Skin of body (tissue), 2 donors: ENCODE measurements around the gene FSIP1. TPM values are rescaled to one million over a fixed set of nuclear protein-coding genes. Genes with fewer than 3 reads are reported as not detected.

Experiments used
- DNase-seq: peaks from one replicate; lab custom pipeline; 2025; lab: John Stamatoyannopoulos, UW
- total RNA-seq: library from RNA; depleted of rRNA; stranded (reverse); fragments of >200 nt; gene quantifications from one replicate; pipeline ENCODE4 v1.2.3, GENCODE V29; 2014

Gene FSIP1
- total RNA-seq, 1 donor from 2014 or later: 0.89 TPM

DNA sequence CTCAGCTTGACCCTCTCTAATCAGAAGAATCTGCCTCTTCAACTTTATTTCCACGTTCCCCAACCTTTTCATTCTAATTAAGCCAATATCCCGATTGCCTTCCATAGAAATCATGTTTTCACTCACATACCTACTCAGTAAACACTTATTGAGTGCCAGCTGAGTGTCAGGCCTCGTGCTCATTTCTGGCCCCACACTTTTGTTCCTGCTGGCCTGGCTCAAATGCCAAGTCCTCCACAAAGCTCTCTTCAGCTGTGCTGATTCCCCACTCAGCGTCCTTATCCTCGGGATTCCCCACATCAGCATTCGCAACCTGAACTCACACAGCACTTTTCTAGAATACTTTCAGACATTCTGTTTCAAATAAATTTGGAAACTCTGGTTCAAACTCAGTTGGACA, 132.9 kb downstream of the FSIP1 start:
- DNase-seq: no peak

DNA sequence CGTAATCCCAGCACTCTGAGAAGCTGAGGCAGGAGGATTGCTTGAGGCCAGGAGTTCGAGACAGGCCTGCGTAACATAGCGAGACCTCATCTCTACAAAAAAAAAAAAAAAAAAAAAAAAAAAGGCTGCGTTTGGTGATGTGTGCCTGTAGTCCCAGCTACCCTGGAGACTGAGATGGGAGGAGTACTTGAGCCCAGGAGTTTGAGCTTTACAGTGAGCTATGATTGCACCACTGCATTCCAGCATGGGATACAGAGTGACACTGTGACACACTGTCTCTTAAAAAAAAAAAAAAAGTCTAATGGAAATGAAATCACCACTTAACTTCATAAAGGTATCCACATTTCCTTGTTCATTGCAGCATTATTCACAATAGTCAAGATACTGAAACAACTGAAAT, 136.2 kb downstream of the FSIP1 start:
- no peak for DNase-seq

DNA sequence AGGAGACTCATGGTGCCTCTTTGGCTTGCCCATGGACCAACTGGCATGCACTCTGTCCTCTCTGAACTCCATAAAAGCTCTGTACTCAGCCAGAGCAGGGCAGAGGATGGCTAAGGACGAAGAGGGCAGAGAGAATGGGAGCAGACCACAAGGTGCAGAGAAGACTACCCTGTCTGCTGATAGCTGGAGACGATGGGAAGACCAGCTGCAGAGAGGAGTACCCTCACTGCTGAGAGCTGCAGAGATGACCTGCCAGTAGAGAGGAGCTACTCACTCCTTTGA, 136.7 kb downstream of the FSIP1 start:
- no peak for DNase-seq

DNA sequence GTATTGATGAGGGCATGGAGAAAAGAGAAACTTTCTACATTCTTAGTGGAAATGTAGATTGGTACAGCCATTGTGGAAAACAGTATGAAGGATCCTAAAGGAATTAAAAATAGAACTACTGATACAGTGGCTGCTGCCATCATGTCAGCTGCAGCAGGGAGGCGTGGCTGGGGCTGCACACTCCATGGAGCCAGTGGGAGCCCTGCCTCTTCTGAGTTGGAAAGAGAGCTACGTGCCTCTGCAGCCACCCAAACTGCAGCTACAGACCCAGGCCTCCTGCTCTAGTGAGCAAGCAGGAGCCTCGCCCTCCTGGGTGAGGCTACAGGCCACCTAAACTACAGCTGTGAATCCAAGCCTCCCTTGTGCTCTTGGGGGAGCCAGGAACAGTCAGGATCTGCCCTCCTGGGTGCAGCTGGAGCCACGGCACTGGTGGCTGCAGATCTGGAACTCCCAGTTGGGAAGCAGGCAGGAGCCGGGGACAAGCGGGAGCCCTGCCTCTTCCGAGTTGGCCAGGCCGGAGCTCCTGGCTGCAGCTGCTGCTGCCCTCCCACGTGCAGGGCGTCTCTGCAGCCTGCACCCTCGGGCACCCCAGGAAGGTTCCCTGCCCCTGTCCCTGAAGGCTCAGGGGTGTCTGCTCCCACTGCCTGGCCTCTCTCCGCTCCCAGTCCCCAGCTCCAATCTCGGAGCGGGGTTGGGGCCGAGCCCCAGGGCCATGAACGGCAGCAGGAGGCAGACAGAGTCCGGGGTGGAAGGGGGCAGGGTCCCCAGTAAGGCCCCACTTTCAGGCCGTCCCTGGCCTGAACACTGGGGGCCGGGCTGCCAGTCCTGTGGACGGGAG, 137.3 kb downstream of the FSIP1 start:
- no peak for DNase-seq

DNA sequence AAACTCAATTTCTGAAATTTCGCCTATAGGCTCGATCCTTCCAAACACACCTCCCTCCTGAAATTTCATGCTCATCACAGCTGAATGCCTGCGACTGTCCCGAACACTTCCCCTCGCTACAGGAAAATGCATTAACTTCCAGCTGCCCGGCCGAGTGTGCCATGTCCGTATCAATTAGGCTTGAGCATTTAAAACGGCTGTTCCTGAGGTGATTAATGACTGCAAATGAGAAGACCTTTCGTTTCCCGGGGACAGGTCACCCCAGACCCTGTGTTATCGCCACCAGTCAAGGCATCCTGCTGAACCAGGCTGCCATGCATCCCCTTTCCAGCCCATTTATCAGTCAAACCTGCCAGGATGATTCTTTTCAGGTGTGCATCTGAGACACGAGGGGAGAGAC, 138.5 kb downstream of the FSIP1 start:
- no peak for DNase-seq

DNA sequence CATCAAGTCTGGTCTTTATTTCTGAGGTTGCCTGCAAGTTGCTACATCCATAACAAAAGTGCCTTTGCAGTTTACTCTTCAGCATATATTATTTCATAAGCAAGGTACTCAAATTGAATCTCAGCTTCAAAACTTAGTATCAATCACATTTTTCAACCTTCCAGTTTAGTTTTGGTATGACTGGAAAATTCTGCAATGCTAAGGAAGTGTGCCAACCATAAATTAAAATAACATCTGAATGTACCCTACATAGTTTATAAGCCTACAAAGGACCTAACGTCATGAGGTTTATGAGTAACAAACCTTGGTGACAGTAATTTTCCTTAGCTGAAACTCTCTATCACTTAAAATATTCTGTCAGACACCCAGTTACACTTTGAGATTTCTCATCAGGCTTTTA, 138.9 kb downstream of the FSIP1 start:
- DNase-seq: no peak

DNA sequence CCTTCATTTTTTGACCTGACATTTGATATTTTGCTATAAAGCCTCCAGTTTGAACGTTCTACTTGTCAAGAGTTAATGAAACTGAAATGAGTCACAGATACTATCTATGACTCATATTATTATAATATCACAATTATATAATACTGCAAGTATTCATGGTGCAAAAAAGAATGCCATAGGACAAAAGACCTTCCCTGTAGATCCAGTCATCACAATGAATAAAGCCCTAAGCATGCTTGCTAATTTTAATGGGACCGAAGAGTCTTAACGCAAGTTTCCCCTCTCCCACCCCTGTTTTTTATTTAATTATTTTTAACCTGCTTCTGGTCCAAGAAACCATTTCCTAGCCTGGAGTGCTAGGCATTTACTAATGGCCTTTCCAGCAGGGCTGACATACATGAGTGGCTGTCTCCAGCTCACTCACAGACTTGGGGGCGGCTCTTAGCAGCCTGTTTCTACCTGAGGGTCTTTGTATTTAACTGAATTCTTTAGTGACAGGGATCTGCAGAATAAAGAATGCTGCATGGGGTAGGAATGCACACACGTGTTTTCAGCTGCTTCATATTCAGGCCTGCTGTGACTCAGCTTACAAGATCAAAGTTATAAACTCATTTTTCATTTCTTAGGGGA, 140.5 kb downstream of the FSIP1 start:
- DNase-seq: no peak

DNA sequence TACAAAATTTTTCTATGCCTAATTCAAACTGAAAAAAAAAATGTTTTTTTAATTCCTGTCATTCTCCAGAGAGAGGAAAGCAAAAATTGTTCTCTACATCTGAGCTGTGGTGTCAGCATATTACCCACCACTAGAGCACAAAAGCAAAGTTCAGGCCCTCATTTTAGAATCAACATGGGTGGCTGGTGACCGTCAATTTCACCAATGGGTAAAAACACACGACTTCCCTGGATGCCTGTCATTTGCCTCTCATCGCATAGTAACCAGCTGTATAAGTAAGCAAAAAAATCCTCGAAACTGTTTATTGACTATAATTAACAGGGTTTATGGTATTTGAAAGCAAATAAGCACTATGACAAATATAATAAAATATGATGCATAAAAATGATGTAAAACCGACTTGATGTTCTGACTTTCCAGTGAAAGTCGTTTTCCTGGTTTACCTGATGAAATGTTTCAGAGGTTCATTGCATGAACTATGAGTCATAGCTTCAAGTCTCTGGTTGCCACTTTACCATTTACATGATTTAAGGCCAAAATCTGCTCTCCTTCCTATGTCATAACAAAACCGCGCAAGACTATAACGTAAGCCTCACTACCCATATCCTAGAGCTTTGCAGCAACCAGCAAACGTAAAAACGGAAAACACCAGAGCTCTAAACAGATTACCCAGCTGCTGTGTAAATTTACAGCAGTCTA, 141.3 kb downstream of the FSIP1 start:
- no peak for DNase-seq

DNA sequence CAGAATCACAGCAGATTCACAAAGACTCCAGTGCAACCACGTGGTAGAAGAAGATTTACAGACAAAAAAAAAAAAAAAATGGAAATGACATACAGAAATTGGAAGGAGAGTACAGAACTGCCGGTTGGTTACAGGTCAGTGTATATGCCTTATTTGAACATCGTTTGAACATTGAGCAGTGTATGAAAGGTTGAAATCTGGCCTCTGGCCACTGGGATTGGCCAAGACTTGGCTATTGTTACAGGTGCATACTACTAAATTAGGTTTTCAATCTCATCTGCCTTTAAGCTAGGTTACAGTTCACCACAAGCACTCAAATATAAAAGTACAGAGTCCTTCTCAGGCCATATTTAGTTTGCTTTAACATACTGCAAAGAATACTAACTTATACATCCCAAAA, 142.0 kb downstream of the FSIP1 start:
- no peak for DNase-seq

DNA sequence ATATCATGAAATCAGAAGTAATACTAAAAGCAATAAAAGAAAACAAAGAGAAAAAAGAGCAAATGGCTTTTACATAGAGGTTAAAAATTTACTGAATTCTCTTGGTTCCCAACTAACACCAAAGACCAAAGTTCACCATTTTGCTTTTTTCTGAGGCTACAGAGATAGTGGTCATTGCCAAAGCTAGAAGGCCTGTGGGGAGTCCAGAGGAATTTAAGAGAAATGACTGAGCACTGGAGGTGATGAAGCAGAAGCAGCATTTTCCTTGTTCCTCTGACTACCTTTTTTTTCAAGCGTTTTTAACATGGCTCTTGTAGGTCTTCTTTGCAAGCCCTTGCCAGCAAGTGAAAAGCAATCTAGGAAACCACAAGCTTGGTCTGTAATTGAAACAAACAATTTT, 143.6 kb downstream of the FSIP1 start:
- DNase-seq: no peak

DNA sequence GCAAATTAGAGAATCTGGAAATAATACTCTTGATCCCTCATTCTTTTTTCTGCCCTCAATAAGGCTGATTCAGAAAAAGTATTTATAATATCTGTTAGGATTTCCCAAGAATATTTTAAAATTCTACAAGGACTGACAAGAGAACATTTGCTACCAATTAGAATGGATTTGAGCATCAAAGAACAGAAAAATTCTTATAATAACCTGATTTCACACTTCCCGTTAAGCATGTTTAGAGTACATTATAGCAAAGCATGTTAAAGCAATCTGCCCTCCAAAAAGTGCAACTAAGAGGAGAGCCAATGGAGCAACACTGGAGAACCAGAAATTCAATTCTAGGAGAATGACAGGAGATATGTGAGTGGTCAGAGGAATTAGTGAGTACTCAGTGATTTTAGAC, 144.6 kb downstream of the FSIP1 start:
- DNase-seq: no peak

DNA sequence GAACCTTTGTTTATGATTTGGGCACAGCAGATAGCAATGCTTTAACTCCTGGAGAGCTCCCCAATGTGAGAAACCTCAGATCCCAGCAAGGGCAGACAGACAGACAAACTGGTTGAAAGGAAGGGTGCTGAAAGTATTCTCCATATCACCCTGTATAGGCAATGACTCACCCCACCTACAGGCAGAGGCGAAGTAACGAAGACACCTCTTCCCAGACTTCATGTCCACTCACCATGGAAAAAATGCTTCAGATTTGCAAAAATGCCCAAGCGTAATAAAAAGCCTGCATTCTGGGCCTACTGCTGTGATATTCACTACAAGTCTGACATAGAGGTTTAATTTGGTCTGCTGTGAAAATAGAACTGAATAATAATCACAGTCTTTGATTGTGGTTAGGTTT, 151.3 kb downstream of the FSIP1 start:
- DNase-seq: no peak

DNA sequence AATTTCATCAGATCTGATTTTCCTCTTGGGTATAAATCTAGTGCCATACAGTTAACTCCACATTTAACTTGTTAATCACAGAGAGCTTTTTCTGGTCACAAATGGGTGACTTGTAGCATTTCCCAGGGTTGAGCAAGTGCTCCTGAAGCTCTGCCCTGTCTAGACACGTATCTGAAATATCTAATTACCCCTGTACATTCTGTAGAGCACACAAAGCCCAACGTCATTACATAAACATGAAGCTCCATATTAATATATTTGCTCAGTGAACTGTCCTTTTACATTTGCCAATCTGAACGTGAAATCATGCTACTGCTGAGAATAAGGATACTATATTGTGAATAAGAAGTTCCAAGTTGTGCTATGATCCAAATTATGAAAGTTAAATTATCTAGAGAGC, 152.7 kb downstream of the FSIP1 start:
- DNase-seq: no peak

DNA sequence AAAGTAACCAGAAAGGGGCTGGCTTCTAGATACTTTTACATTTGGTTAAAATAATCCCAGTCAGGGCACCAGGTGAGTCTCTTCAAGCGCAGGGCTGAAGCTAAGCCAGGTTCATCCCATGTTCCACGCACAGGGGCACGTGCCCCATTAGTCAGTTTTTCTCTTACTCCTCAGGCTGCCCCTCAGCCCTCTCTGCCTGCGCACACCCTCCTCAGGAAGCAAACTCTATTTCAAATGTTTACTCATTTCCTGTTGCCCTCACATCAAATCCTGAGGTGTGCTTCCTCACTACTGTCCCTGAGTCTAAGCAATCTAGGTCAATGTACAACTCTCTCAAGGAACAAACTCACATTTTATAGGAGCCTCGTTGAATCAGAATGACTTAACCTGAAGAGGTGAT, 153.3 kb downstream of the FSIP1 start:
- no peak for DNase-seq

DNA sequence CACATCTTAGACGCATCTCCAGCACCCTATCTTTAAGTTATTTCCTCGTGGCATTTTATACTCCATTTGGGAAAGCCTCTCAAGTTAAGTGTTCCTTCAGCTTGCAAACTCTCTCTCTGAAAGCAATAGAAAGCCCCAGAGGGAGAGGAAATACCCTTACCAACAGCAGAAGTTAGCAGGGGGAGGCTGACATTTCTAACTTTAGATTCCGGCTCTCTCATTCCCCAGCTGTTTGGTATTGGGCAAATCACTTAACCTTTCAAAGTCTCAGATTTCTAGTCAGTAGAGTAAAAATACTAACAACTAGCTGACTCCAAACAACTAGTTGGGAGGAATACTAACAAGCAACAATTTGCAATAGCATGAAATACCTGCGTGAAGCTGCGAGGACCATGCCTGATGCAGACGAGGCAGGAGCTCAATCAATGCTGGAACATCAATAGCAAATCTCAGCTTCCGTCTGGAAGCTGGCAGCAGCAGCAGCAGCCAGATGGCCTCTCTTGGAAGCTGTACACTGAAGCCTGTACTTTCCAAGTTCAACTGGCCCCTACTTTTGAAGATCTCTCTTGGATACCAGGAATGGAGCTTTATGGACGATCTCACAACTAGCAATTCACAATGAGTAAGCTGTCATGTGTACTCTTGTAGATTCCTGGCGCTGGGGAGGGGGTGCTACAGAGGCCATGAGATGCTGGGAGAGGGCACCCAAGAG, 153.9 kb downstream of the FSIP1 start:
- DNase-seq: no peak

DNA sequence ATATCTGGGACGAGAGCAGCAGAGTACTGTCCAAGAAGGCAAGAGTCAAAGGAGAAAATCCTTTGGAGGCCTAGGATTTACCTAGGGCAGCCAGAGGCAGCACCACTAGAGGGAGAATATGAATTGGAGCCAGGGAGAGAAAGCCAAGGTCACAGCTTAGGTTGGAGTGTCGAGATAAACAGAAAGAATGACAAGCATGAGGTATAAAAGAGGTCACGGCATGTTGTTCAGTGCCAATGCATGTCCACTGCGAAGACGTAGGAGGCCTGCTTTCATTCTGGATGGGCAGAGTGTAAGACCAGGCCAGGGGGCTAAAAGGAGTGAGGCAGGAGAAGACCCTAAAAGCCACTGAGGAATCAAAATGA, 154.5 kb downstream of the FSIP1 start:
- no peak for DNase-seq

DNA sequence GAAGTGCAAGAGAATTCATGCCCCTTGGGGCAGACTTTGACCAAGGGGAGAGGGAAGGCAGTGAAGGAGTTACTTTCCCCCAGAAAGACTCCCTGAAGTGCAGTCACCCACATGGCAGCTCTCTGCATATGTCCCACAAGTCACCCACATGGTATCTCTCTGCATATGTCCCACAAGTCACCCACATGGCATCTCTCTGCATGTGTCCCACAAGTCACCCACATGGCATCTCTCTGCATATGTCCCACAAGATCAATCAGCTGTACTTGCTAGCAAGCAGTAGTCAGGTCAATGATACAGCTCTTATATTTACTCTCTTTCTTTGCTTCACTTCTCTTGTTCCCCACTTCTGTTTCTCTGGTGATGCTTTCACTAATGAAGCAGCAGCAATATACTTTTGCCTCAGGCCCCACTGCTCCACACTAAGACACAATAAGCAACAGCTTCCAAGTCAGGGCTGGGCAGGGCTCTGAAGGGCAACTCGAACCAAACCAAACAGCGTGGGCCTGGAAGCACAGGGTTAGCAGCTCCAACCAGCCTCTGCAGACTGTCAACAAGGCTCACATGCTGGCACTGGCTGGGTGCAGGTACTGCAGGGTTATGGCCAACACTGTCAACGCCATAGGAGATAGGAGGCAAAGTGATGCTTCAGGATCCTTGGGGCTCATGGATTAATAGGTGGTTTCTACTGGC, 155.0 kb downstream of the FSIP1 start:
- DNase-seq: no peak

DNA sequence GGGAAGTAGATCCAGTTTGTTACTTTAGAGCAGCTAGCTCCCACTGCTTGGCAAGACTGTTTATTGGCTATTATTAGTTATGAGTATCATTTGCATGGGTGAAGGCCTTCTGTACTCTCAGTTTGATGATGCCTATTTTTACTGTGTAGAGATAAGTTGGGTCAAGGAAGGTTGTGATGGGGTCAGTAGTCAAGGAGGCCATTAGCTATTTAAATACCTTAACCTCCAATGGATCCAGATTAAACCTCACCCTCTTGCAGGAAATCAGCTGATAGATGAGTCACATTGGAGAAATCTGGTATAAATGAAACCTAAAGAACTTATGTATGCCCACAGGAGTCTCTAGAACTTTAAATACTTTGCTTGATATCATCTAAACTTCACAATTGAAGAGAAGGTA, 156.8 kb downstream of the FSIP1 start:
- DNase-seq: no peak

DNA sequence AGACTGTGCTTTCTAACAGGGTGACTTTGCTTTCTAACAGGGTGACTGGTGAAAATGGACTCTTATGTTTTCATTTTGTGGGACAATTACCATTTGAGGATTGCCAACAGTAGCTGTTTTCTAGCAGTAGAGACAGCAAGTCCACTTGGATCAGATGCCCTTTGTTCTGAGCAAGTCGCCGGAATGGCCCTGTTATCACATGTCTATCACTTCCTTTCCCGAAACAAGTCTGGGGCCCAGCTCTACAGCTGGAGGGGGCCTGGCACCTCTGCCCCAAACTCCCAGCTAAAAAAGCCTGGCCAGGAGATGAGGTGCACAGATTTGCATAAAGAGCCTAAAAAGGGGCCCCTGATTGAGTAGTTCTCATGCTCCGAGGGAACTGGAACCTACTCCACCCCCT, 157.2 kb downstream of the FSIP1 start:
- DNase-seq: no peak

DNA sequence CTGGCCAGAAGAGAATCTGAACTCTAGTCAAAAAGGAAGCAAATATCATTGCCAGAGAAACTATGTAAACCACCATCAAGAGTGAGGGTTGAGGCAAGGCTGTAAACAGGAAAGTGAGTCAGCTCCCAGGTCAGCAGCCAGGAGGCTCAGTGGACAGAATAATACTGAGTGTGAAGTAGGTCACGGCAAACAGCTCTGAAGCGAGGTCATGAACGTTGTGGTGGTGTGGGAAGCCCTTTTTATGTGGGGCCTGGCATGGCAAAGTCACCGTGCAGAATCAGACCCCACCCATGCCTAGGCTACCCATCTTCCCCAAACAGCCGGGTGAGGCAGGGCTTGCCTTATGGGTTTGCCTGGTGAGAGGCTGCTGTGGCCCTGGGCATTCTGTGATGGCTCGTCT, 157.8 kb downstream of the FSIP1 start:
- DNase-seq: no peak

DNA sequence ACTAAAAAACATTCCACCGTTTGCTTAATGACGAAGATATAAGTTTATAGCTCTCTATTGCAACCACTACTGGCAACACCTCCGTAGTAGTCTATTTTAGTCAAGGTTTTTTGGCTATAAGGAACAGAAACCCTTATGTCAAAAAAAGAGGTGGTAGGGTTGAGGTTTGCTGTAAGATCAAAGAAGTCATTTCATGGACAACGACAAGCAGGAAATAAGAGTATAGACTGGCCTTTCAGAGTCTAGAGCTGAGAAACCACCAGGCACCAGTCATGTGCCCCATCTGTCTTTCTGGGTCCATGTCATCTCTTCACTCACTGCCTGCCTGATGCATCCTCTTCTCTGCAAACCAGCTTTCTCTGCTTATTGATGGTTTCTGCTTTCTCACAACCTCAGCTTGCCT, 159.1 kb downstream of the FSIP1 start:
- no peak for DNase-seq
